Measurements from ENCODE around the gene LRP5. TPM values are rescaled to one million over a fixed set of nuclear protein-coding genes. Genes with fewer than 3 reads are reported as not detected.
A peak's percentile ranks its signal among the peaks of the same experiment; 100 is the strongest.

LRP5 gene
- total and polyA plus RNA-seq, 9 of the 15 experiments (the other 6 are each of a cell fraction or from before 2014, with no cell fraction given), result 0.48 to 44.2 (median 13.5) TPM

DNA sequence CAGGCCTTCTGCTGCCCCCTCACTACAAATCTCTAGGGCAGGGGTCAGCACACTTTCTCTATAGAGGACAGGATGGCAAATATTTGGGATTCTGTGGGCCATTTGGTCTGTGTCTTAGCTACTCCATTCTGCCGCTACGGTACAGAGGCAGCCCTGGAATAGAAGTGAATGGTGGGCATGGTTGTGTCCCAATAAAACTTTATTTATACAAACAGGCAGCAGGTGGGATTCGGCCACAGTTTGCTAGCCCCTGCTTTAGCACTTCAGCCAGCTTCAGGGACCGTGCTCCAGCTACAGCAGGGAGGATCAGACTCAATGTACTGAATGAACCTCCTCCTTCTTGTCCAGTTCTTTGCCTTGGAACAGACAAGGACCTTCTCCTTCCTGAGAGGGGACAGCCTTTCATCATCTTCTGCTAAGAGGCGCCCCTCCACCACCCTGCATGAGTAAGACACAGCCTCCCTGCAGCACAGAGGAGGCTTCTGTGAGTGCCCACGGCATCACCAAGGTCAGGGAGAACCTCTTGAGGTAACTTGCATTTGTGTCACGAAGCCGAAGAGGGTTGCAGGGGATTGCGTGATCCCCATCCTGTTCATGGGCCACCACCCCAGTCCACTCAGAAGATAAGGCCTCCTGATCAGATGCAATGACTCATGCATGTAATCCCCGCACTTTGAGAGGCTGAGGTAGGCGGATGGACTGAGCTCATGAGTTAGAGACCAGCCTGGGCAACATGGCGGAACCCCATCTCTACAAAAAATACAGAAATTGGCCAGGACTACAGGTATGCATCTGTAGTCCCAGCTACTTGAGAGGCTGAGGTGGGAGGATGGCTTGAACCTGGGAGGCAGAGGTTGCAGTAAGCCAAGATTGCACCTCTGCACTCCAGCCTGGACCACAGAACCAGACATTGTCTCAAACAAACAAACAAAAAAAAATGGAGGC is 45.2 kb upstream of the LRP5 start (continued):
- TF ChIP-seq, protein P1, sequence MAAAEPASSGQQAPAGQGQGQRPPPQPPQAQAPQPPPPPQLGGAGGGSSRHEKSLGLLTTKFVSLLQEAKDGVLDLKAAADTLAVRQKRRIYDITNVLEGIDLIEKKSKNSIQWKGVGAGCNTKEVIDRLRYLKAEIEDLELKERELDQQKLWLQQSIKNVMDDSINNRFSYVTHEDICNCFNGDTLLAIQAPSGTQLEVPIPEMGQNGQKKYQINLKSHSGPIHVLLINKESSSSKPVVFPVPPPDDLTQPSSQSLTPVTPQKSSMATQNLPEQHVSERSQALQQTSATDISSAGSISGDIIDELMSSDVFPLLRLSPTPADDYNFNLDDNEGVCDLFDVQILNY (CRISPR knock-in tag; IDR thresholded peaks at IDR 0.05), result no peak
- TF ChIP-seq MYC (IDR thresholded peaks at IDR 0.05; ENCODE audit: low read depth, low read length) (peak; percentile 89), MYC (CRISPR knock-in tag; IDR thresholded peaks at IDR 0.05; ENCODE audit: borderline replicate concordance, low read depth) (0 out of 2 replicates have a peak, but pooled peaks have one; percentile 21), ZBTB17 (CRISPR knock-in tag; IDR thresholded peaks at IDR 0.05) (peak; percentile 74; the same call in 1 of the 2 replicates), CBX2 (IDR thresholded peaks at IDR 0.05; ENCODE audit: insufficient read depth, low read length, poor library complexity, severe bottlenecking) (no peak), ZKSCAN8 (CRISPR knock-in tag; IDR thresholded peaks at IDR 0.05) (peak; percentile 68; the same call in 1 of the 2 replicates), C11orf30 (IDR thresholded peaks at IDR 0.05; ENCODE audit: low read depth) (peak; percentile 51; the same call in 1 of the 2 replicates), SAFB (IDR thresholded peaks at IDR 0.05; ENCODE audit: borderline replicate concordance, low read depth, low read length) (no peak), ZNF121 (CRISPR knock-in tag; conservative IDR thresholded peaks at IDR 0.05) (no peak), XRCC3 (IDR thresholded peaks at IDR 0.05) (no peak), CREM (IDR thresholded peaks at IDR 0.05; ENCODE audit: low read depth) (peak; percentile 46), POU5F1 (IDR thresholded peaks at IDR 0.05; ENCODE audit: borderline replicate concordance, low read depth, low read length, partially characterized antibody) (no peak), GTF2A2 (tag; IDR thresholded peaks at IDR 0.05) (peak; percentile 44; the same call in 1 of the 2 replicates), TEAD4 (IDR thresholded peaks at IDR 0.05; ENCODE audit: low read length) (no peak; the same call in 1 of the 2 replicates), TEAD4 (CRISPR knock-in tag; IDR thresholded peaks at IDR 0.05; ENCODE audit: borderline replicate concordance) (no peak), ZNF311 (CRISPR knock-in tag; IDR thresholded peaks at IDR 0.05) (peak; percentile 64; the same call in 1 of the 2 replicates), FOS (IDR thresholded peaks at IDR 0.05; ENCODE audit: extremely low read depth, insufficient read length) (peak; percentile 62), SREBF1 (IDR thresholded peaks at IDR 0.05; ENCODE audit: borderline replicate concordance, low read depth, low read length) (no peak), EP400 (IDR thresholded peaks at IDR 0.05) (peak; percentile 84), SMAD3 (CRISPR knock-in tag; conservative IDR thresholded peaks at IDR 0.05) (peak; percentile 89), HDAC3 (IDR thresholded peaks at IDR 0.05; ENCODE audit: borderline replicate concordance, partially characterized antibody) (peak; percentile 68)
- TF ChIP-seq, protein P2, sequence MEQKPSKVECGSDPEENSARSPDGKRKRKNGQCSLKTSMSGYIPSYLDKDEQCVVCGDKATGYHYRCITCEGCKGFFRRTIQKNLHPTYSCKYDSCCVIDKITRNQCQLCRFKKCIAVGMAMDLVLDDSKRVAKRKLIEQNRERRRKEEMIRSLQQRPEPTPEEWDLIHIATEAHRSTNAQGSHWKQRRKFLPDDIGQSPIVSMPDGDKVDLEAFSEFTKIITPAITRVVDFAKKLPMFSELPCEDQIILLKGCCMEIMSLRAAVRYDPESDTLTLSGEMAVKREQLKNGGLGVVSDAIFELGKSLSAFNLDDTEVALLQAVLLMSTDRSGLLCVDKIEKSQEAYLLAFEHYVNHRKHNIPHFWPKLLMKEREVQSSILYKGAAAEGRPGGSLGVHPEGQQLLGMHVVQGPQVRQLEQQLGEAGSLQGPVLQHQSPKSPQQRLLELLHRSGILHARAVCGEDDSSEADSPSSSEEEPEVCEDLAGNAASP (IDR thresholded peaks at IDR 0.05), result no peak
- TF ChIP-seq, protein P3, sequence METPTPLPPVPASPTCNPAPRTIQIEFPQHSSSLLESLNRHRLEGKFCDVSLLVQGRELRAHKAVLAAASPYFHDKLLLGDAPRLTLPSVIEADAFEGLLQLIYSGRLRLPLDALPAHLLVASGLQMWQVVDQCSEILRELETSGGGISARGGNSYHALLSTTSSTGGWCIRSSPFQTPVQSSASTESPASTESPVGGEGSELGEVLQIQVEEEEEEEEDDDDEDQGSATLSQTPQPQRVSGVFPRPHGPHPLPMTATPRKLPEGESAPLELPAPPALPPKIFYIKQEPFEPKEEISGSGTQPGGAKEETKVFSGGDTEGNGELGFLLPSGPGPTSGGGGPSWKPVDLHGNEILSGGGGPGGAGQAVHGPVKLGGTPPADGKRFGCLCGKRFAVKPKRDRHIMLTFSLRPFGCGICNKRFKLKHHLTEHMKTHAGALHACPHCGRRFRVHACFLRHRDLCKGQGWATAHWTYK (CRISPR knock-in tag; IDR thresholded peaks at IDR 0.05), result peak; percentile 86

Measured in K562 (cell line).